Heart left ventricle (tissue), 16 donors: ENCODE measurements around the gene PTPRN2. TPM values are rescaled to one million over a fixed set of nuclear protein-coding genes. Genes with fewer than 3 reads are reported as not detected.

Source experiments
- ATAC-seq, 4 donors: fragments of 200-7000 bp; cut with Tn5 transposase; one replicate each; pipeline ENCODE4 v1.9.1; 2020 to 2022; ENCODE audit warnings: moderate library complexity in 4 of 4, mild to moderate bottlenecking in 3 of 4, moderate number of reproducible peaks in 1 of 4
- DNase-seq, 5 donors: peaks; one replicate each; pipeline ENCODE4 v3.0.0-alpha.2; 2020
- H3K27ac ChIP-seq, 12 donors: fragments of 200-600 bp; sonication (generic) in 4 of 12; one replicate each; pipeline versions ENCODE4 v1.5.0 to v1.8.0; 2016 to 2022; ENCODE audit warnings: mild to moderate bottlenecking in 2 of 12
- H3K27me3 ChIP-seq, 9 donors: fragments of 200-600 bp; sonication (generic) in 2 of 9; one replicate each; pipeline versions ENCODE4 v1.5.1 to v1.8.0; 2016 to 2022; ENCODE audit warnings: mild to moderate bottlenecking in 3 of 9
- H3K36me3 ChIP-seq, 9 donors: fragments of 200-600 bp; sonication (generic) in 2 of 9; one replicate each; pipeline versions ENCODE4 v1.5.0 to v1.8.0; 2018 to 2022; ENCODE audit warnings: mild to moderate bottlenecking in 2 of 9
- H3K4me1 ChIP-seq, 12 donors: fragments of 200-600 bp; sonication (generic) in 4 of 12; one replicate each; pipeline versions ENCODE4 v1.5.0 to v1.8.0; 2016 to 2022; ENCODE audit warnings: mild to moderate bottlenecking in 3 of 12
- H3K4me3 ChIP-seq, 12 donors: fragments of 200-600 bp; sonication (generic) in 4 of 12; one replicate each; pipeline versions ENCODE4 v1.5.0 to v1.8.0; 2017 to 2022; ENCODE audit warnings: mild to moderate bottlenecking in 9 of 12, moderate library complexity in 4 of 12
- H3K9me3 ChIP-seq, 12 donors: fragments of 200-600 bp; sonication (generic) in 4 of 12; one replicate each; pipeline versions ENCODE4 v1.5.0 to v1.8.0; 2016 to 2022; ENCODE audit warnings: mild to moderate bottlenecking in 1 of 12
- CTCF ChIP-seq, 12 donors: fragments of 200-600 bp; sonication (generic) in 4 of 12; IDR thresholded peaks; one replicate each; pipeline versions ENCODE4 v1.5.0 to v1.8.0; 2018 to 2022; ENCODE audit warnings: antibody characterized with exemption in 12 of 12, mild to moderate bottlenecking in 5 of 12
- POLR2A ChIP-seq, 2 donors: fragments of 450-650 bp; IDR thresholded peaks; one replicate each; pipeline ENCODE4 v1.6.1; 2017; ENCODE audit warnings: antibody characterized with exemption in 2 of 2, mild to moderate bottlenecking in 2 of 2, moderate library complexity in 2 of 2
- WGBS, 4 donors: extraction: QIAGEN DNeasy Blood & Tissue Kit in 2 of 4; methylation state at CpG; one replicate each; pipeline versions ENCODE4 v1.1.5 to v1.1.7; 2013 to 2018; 5-methylcytosine and 5-hydroxymethylcytosine counted together
- intact Hi-C, 10 donors: fragments of 100-400 bp; cut with DNase I; formaldehyde crosslinking; loops; one replicate each; pipeline versions ENCODE4 v1.11.1 to v1.14.2; 2022
- polyA plus RNA-seq, 2 donors: library from polyadenylated mRNA; stranded (reverse); fragments of 200-250 nt; gene quantifications; one replicate each; pipeline ENCODE4 v1.2.3, GENCODE V29; 2013
- total RNA-seq, 9 donors: library from RNA; depleted of rRNA in 2 of 9; stranded (reverse); fragments of >200 nt in 2 of 9; fragmentation: NEBNext Ultra II Directional in 3 of 9; extraction: Animal tissue kit (Norgen Biotek cat#: 25700) in 3 of 9; gene quantifications; one replicate each; pipeline versions ENCODE4 v1.1.0 to v1.2.4, GENCODE V29; 2016 to 2023
- donor health status: ischemic (EF 13 %, LVEDD 7.1; RV severe dilation, severe dysfunction).
- donor health status: healthy with polysubstance abuse.
- donor health status: DM: no; HTN: yes; CAD: no.
- donor health status: DM: no; HTN: no; CAD: no.
- donor health status: ischemic (EF 25% LVEDD 6.9; RV normal size, moderate dysfunction).
- donor health status: ischemic (EF 25% LVEDD 5.7; RV mildly dilated, moderate dysfunction).
- donor health status: healthy.
- donor health status: DM: yes; HTN: yes; CAD: no.
- donor health status: ischemic (EF 35%, LVEDD 5.7; RV mildly dilated, moderate dysfunction).
- donor health status: nonischemic (EF 11% LVEDD 7.7; RV severe dilation, severe dysfunction).
- donor health status: DM: yes; HTN: yes; CAD: no.
- donor health status: PGD.
- donor health status: ischemic (EF 29% LVEDD 5.4; RV normal size, mild dysfunction).
- donor health status: nonischemic (EF 23%, LVEDD 6.1; RV moderate dilation, normal function).

PTPRN2 gene
- total and polyA plus RNA-seq, 11 donors, result 0.61 to 2.3 (median 1.3) TPM

GRCh38 chr7:158473221-158473620 lies 114.4 kb downstream of the PTPRN2 start:
- H3K4me1 ChIP-seq, result no peaks in the 10 kb centered on the region
- ATAC-seq, result peak in 1 of 4 donors; percentile 20
- WGBS, 4 donors, result 17 to 30% (median 28%) methylated on average over 13 of the region's 13 CpGs
- H3K27me3 ChIP-seq, result peaks cover 0 to 22% (median 5%) of the 10 kb centered on the region in 9 donors
- peak overlapping the region in 1 of 12 donors; percentile 31 for H3K27ac ChIP-seq
- TF ChIP-seq POLR2A (IDR thresholded peaks at IDR 0.05) (no peak), CTCF (IDR thresholded peaks at IDR 0.05) (no peak)
- intact Hi-C loops, result no loop called here
- H3K4me3 ChIP-seq, result no peak overlapping the region
- no peaks in the 10 kb centered on the region for H3K9me3 ChIP-seq
- no peak for DNase-seq
- no peaks in the 10 kb centered on the region for H3K36me3 ChIP-seq

- ATAC-seq (no peak), DNase-seq (no peak)
- TF ChIP-seq CTCF (IDR thresholded peaks at IDR 0.05) (no peak), POLR2A (IDR thresholded peaks at IDR 0.05) (no peak)
- WGBS, 4 donors, result 63 to 76% (median 68%) methylated on average over 11 of the region's 11 CpGs
- Histone ChIP-seq H3K4me1 (no peaks in the 10 kb centered on the region), H3K9me3 (no peaks in the 10 kb centered on the region), H3K27ac (peak overlapping the region in 1 of 12 donors; percentile 31), H3K4me3 (no peak overlapping the region), H3K36me3 (no peaks in the 10 kb centered on the region), H3K27me3 (peaks cover 0 to 22% (median 8%) of the 10 kb centered on the region in 9 donors)
- intact Hi-C loops, result no loop called here
Observed at GRCh38 chr7:158472596-158472995, 115.0 kb downstream of the PTPRN2 start.

GRCh38 chr7:158471716-158472115 lies 115.9 kb downstream of the PTPRN2 start:
- TF ChIP-seq CTCF (IDR thresholded peaks at IDR 0.05) (no peak), POLR2A (IDR thresholded peaks at IDR 0.05) (no peak)
- 91 to 95% (median 94%) methylated on average over 18 of the region's 18 CpGs for WGBS, 4 donors
- Histone ChIP-seq H3K36me3 (no peaks in the 10 kb centered on the region), H3K4me1 (no peaks in the 10 kb centered on the region), H3K27ac (no peak overlapping the region), H3K27me3 (peaks cover 0 to 24% (median 8%) of the 10 kb centered on the region in 9 donors), H3K4me3 (no peak overlapping the region), H3K9me3 (no peaks in the 10 kb centered on the region)
- intact Hi-C loops, result no loop called here
- ATAC-seq (no peak), DNase-seq (no peak)

GRCh38 chr7:158470336-158470735 lies 117.3 kb downstream of the PTPRN2 start:
- no peak overlapping the region for H3K4me3 ChIP-seq
- 78 to 88% (median 82%) methylated on average over 16 of the region's 16 CpGs for WGBS, 4 donors
- intact Hi-C loops, result no loop called here
- no peaks in the 10 kb centered on the region for H3K4me1 ChIP-seq
- H3K27me3 ChIP-seq, result peaks cover 0 to 24% (median 13%) of the 10 kb centered on the region in 9 donors
- H3K9me3 ChIP-seq, result no peaks in the 10 kb centered on the region
- TF ChIP-seq POLR2A (IDR thresholded peaks at IDR 0.05) (no peak), CTCF (IDR thresholded peaks at IDR 0.05) (no peak)
- peak overlapping the region in 1 of 12 donors; percentile 66 for H3K27ac ChIP-seq
- ATAC-seq (no peak), DNase-seq (no peak)
- no peaks in the 10 kb centered on the region for H3K36me3 ChIP-seq
